Measurements from ENCODE around the gene STX1A.

STX1A gene

GRCh38 chr7:73649576-73649975 is 69.9 kb downstream of the STX1A start:
- no peak for DNase-seq (ENCODE audit: low read depth in 2 of 2)

Data from stimulated activated CD8-positive, alpha-beta memory T cell treated with anti-CD3 and anti-CD28 coated beads, Interleukin-2, amount 100 ng/mL, for 1 hour (primary cell).